Measurements from ENCODE around the gene RFNG. TPM values are rescaled to one million over a fixed set of nuclear protein-coding genes. Genes with fewer than 3 reads are reported as not detected.

The RFNG gene
- total RNA-seq, 1 donor from 2014 or later, result 35.8 TPM

DNA sequence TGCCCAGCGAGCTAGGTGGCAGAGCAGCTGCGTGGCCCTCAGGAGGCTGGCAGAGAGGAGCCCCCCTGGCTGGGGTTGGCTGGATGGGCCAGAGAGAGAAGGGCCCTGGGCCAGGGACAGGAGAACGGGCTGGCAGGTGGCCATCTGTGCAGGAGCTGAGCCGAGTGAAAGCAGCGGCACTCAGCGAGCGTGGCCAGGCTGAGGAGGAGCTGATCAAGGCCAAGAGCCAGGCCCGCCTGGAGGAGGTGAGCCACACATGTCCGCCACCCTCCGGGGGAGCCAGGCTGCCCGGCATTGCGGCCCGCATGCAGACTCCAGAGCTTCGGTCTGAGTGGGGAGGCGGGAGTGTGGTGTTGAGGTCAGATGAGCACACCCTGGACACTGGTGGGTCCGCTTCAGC, 22.2 kb downstream of the RFNG start:
- H3K4me3 ChIP-seq (ENCODE audit: low read depth, low read length), result no peak overlapping the region
- TF ChIP-seq, protein P1, sequence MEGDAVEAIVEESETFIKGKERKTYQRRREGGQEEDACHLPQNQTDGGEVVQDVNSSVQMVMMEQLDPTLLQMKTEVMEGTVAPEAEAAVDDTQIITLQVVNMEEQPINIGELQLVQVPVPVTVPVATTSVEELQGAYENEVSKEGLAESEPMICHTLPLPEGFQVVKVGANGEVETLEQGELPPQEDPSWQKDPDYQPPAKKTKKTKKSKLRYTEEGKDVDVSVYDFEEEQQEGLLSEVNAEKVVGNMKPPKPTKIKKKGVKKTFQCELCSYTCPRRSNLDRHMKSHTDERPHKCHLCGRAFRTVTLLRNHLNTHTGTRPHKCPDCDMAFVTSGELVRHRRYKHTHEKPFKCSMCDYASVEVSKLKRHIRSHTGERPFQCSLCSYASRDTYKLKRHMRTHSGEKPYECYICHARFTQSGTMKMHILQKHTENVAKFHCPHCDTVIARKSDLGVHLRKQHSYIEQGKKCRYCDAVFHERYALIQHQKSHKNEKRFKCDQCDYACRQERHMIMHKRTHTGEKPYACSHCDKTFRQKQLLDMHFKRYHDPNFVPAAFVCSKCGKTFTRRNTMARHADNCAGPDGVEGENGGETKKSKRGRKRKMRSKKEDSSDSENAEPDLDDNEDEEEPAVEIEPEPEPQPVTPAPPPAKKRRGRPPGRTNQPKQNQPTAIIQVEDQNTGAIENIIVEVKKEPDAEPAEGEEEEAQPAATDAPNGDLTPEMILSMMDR (conservative IDR thresholded peaks at IDR 0.05; ENCODE audit: low read depth, low read length), result no peak
- DNase-seq (ENCODE audit: low read depth), result no peak

DNA sequence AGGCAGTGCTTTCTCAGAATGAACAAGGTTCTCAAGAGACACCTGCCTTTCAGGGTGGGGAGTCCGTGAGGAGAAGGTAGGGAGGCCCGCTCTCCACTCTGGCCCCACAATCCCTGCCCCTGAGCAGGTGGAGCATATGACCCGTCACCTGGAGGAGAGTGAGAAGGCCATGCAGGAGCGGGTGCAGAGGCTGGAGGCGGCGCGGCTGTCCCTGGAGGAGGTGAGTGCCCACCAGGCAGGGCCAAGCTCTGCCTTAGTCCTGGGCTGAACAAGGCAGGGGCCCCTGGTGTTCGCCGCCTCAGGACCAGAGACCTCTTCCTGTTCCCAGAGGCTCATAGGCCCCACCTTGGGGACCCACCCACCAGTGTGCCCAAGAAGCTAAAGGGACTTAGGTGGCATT, 22.6 kb downstream of the RFNG start:
- H3K4me3 ChIP-seq (ENCODE audit: low read depth, low read length), result no peak overlapping the region
- no peak for DNase-seq (ENCODE audit: low read depth)
- TF ChIP-seq, protein P1 (conservative IDR thresholded peaks at IDR 0.05; ENCODE audit: low read depth, low read length), result no peak

DNA sequence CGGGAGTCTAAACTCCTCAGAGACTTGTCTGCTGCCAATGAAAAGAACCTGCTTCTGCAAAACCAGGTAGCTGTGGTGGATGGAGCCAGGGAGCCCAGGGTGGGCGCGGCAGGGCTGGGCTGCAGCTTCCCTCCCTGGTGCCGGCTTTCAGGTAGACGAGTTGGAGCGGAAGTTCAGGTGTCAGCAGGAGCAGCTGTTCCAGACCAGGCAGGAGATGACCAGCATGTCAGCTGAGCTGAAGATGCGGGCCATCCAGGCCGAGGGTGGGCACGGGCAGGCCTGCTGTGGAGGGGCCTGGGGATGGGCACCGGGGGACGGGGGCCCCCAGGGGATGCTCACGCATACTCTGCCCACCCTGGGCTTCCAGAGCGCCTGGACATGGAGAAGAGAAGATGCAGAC, 23.4 kb downstream of the RFNG start:
- no peak overlapping the region for H3K4me3 ChIP-seq (ENCODE audit: low read depth, low read length)
- DNase-seq (ENCODE audit: low read depth), result no peak
- TF ChIP-seq, protein P1 (conservative IDR thresholded peaks at IDR 0.05; ENCODE audit: low read depth, low read length), result no peak

DNA sequence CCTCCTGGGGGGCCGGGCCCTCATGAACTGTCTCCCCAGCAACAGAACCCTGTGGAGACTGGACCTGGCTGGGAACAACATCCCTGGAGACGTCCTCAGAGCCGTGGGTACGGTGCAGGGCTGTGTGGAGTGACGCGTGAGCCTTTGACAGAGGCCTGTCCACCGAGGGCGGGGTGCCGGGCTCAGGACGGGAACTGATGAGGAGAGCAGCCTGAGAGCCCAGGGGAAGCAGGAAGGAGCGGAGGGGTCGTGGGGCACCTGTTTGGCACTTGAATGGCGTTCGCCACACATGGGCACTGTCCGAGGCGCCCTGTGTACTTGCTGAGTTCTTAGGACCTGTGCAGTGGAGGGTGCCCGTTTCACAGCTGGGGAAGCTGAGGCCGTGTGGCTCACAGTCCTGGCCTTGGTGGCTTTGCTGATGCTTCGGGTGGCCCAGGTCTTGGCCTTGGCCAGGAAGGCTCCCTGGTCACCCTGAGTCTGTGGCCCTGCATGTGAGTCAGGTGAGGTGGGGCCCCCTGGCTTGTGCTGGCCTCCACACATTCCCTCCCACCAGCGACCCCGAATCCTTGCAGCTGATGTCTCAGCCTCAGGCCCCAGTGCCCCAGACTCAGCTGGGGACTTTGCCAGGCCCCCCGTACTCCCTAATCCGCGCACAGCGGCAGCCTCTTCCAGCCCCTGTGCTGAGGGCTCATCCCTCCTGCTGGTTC, 26.1 kb downstream of the RFNG start:
- DNase-seq (ENCODE audit: low read depth), result no peak
- H3K4me3 ChIP-seq (ENCODE audit: low read depth, low read length), result no peak overlapping the region
- TF ChIP-seq, protein P1 (conservative IDR thresholded peaks at IDR 0.05; ENCODE audit: low read depth, low read length), result no peak

DNA sequence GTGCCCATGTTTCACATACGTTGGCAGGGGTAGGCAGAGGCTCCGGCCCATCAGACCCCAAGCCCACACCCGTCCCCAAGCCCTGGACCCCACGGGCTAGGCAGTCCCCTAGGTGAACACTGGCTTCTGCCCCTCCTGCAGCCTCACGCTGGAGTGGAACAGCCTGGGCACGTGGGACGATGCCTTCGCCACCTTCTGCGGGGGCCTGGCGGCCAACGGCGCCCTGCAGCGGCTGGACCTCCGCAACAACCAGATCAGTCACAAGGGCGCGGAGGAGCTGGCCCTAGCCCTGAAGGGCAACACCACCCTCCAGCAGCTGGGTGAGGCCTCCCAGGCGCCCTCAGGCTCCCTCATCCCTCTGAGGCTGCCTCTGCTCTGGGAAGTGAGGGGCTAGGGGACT, 26.8 kb downstream of the RFNG start:
- no peak for DNase-seq (ENCODE audit: low read depth)
- TF ChIP-seq, protein P1 (conservative IDR thresholded peaks at IDR 0.05; ENCODE audit: low read depth, low read length), result no peak
- H3K4me3 ChIP-seq (ENCODE audit: low read depth, low read length), result no peak overlapping the region

DNA sequence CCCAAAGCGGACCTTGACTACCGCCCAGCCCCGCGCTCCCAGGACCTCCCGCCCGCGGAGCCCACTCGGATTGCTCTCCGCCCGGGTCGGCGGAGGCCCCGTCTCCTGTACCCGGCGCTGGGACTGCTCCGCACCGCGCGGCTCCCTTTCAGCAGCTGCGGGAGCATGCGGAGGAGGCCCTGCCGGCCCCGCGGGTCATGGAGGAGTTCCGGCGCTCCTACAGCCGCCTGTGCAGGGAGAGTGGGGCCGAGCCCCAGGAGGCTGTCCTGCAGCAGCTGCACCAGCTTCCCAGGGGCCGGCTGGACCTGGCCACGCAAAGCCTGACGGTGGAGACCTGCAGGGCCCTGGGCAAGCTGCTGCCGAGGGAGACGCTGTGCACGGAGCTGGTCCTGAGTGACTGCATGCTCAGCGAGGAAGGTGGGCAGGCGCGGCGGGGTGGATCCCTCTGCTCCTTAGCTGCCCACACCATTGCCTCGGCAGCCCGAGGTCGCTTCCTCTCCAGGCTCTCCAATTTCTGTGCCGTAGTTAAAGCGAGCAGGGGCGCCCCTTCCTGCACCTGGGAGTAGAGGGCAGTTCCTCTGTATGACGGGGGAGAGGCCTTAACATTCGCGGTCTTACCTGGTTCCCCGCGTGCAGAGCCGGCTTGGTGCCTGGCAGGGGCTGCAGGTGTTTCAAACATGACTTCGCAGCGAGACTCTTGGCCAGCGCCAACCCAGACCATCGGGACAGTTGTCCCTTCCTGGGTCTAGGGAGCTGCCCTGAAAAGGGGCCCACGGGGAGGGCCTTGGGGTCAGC, 28.0 kb downstream of the RFNG start:
- TF ChIP-seq, protein P1 (conservative IDR thresholded peaks at IDR 0.05; ENCODE audit: low read depth, low read length), result no peak
- DNase-seq (ENCODE audit: low read depth), result no peak
- H3K4me3 ChIP-seq (ENCODE audit: low read depth, low read length), result peak overlapping the region; percentile 88

Data from epithelial cell of proximal tubule (primary cell).